ENCODE results near the gene PITHD1.
"Not testable (repeated sequence)": the region's sequence is repeated elsewhere in the genome, so short reads cannot be mapped to it uniquely, and the experiment has no call there.

Gene PITHD1

GRCh38 chr1:23800400-23801337 is 22.5 kb downstream of the PITHD1 start, which contains the start of gene GALE:
Gene GALE, minus strand, starts transcription at chr1:23800754. Its CDS starts 1,747 bp downstream, at chr1:23799007.
- FAIRE-seq = no peak
- TF ChIP-seq CTCF (IDR thresholded peaks at IDR 0.05; ENCODE audit: insufficient read depth, missing control alignments) = no peak
- peak; percentile 89 for DNase-seq (ENCODE audit: insufficient read length, low spot score)

- no peak for DNase-seq (ENCODE audit: insufficient read length, low spot score)
- TF ChIP-seq CTCF (IDR thresholded peaks at IDR 0.05; ENCODE audit: insufficient read depth, missing control alignments) = no peak
- no peak for FAIRE-seq
Measured at GRCh38 chr1:23801338-23801748, 23.1 kb downstream of the PITHD1 start.

- FAIRE-seq = no peak
- TF ChIP-seq CTCF (IDR thresholded peaks at IDR 0.05; ENCODE audit: insufficient read depth, missing control alignments) = no peak
- no peak for DNase-seq (ENCODE audit: insufficient read length, low spot score)
Measured at GRCh38 chr1:23801876-23802275, 23.7 kb downstream of the PITHD1 start.

GRCh38 chr1:23802809-23803342 is 24.7 kb downstream of the PITHD1 start:
- FAIRE-seq; DNase-seq (ENCODE audit: insufficient read length, low spot score): not testable (repeated sequence)

- DNase-seq (ENCODE audit: insufficient read length, low spot score) (no peak), FAIRE-seq (no peak)
- no peak for TF ChIP-seq CTCF (IDR thresholded peaks at IDR 0.05; ENCODE audit: insufficient read depth, missing control alignments)
Measured at GRCh38 chr1:23803674-23804073, 25.5 kb downstream of the PITHD1 start.

GRCh38 chr1:23804183-23804835 is 26.1 kb downstream of the PITHD1 start:
- no peak for FAIRE-seq
- DNase-seq (ENCODE audit: insufficient read length, low spot score) = no peak
- TF ChIP-seq CTCF (IDR thresholded peaks at IDR 0.05; ENCODE audit: insufficient read depth, missing control alignments) = no peak

- DNase-seq (ENCODE audit: insufficient read length, low spot score) (no peak), FAIRE-seq (no peak)
- TF ChIP-seq CTCF (IDR thresholded peaks at IDR 0.05; ENCODE audit: insufficient read depth, missing control alignments) = no peak
Measured at GRCh38 chr1:23805025-23805424, 26.8 kb downstream of the PITHD1 start.

Data from D721Med (cell line).